ENCODE measurements around the gene NPTXR. TPM values are rescaled to one million over a fixed set of nuclear protein-coding genes. Genes with fewer than 3 reads are reported as not detected.

The NPTXR gene
- total RNA-seq, 1 donor from 2014 or later: 6.9 TPM

DNA sequence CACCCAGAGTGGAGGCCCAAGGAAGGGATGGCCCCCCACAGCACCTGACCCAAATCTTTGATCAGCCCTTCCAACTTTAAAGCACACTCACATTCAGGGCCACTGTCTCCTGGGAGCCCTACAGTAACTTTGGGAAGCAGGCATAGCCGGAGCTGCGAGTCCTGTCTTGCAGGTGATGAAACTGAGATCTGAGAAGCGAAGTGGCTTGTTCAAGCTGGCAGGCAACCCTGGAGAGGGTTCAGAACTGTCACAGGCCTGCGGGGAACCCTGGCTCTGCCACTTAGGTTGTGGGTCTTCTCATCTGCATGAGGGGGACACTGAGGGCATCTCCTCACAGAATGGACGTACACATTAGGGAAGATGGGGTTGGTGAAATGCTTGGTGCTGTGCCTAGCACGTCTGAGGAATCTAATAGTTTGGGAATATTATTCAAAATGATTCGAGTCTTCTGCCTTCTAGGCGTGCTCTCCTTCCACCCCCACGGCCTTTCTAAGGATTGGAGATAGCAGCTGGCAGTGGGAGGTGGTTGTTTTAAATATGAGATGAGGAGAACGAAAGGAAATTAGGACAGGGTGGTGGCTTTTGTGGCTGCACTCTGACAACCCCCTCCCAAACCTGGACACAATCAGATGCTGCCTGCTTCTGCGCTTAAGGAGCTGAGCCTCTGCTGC lies 69.2 kb downstream of the NPTXR start:
- Mint-ChIP-seq H3K27me3 (no peaks in the 10 kb centered on the region), H3K36me3 (no peaks in the 10 kb centered on the region), H3K4me1 (ENCODE audit: unreplicated experiment) (peaks cover 4% of the 10 kb centered on the region), H3K4me3 (no peak overlapping the region), H3K9me3 (no peaks in the 10 kb centered on the region), H3K27ac (no peak overlapping the region)
- no peak for DNase-seq (ENCODE audit: extremely low spot score, unreplicated experiment)
- TF ChIP-seq, protein P1, sequence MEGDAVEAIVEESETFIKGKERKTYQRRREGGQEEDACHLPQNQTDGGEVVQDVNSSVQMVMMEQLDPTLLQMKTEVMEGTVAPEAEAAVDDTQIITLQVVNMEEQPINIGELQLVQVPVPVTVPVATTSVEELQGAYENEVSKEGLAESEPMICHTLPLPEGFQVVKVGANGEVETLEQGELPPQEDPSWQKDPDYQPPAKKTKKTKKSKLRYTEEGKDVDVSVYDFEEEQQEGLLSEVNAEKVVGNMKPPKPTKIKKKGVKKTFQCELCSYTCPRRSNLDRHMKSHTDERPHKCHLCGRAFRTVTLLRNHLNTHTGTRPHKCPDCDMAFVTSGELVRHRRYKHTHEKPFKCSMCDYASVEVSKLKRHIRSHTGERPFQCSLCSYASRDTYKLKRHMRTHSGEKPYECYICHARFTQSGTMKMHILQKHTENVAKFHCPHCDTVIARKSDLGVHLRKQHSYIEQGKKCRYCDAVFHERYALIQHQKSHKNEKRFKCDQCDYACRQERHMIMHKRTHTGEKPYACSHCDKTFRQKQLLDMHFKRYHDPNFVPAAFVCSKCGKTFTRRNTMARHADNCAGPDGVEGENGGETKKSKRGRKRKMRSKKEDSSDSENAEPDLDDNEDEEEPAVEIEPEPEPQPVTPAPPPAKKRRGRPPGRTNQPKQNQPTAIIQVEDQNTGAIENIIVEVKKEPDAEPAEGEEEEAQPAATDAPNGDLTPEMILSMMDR (conservative IDR thresholded peaks at IDR 0.05): no peak

DNA sequence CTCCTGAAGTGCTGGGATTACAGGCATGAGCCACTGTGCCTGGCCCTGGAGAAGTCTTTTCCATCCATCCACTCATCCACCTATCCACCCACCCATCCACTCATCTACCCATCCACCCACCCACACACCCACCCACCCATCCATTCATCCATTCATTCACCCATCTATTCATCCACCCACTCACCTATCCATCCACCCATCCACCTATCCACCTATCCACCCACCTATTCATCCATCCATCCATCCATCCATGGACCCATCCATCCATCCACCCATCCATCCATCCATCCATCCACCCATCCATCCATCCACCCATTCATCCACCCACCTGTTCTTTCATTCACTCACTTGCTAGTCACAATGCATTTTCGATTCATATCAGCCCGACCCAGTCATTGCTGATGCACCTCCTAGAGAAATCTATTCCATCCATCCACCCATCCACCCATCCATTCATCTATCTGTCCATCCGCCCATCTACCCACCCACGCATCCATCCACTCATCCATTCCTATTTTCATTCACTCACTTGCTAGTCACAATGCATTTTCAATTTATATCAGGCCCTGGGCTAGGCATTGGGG lies 70.4 kb downstream of the NPTXR start:
- no peak for DNase-seq (ENCODE audit: extremely low spot score, unreplicated experiment)
- H3K27me3 Mint-ChIP-seq: no peaks in the 10 kb centered on the region
- H3K36me3 Mint-ChIP-seq: no peaks in the 10 kb centered on the region
- peaks cover 8% of the 10 kb centered on the region for H3K4me1 Mint-ChIP-seq (ENCODE audit: unreplicated experiment)
- no peak overlapping the region for H3K4me3 Mint-ChIP-seq
- TF ChIP-seq, protein P1 (conservative IDR thresholded peaks at IDR 0.05): no peak
- no peak overlapping the region for H3K27ac Mint-ChIP-seq
- H3K9me3 Mint-ChIP-seq: no peaks in the 10 kb centered on the region

DNA sequence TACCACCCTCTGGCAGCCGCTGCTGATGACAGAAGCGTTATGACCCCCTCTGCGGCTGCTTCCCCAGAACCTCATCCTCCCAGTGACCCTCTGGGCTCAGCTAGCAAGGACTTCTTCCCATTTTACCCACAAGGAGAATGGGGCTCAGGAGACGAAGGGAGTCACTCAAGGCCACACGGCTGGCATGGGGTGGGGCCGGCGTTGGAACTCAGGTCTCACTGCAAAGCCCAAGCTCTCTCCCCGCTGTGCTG lies 71.3 kb downstream of the NPTXR start:
- TF ChIP-seq, protein P1 (conservative IDR thresholded peaks at IDR 0.05): no peak
- DNase-seq (ENCODE audit: extremely low spot score, unreplicated experiment): no peak
- Mint-ChIP-seq H3K36me3 (no peaks in the 10 kb centered on the region), H3K27ac (no peak overlapping the region), H3K27me3 (no peaks in the 10 kb centered on the region), H3K9me3 (no peaks in the 10 kb centered on the region), H3K4me1 (ENCODE audit: unreplicated experiment) (peaks cover 8% of the 10 kb centered on the region), H3K4me3 (no peak overlapping the region)

DNA sequence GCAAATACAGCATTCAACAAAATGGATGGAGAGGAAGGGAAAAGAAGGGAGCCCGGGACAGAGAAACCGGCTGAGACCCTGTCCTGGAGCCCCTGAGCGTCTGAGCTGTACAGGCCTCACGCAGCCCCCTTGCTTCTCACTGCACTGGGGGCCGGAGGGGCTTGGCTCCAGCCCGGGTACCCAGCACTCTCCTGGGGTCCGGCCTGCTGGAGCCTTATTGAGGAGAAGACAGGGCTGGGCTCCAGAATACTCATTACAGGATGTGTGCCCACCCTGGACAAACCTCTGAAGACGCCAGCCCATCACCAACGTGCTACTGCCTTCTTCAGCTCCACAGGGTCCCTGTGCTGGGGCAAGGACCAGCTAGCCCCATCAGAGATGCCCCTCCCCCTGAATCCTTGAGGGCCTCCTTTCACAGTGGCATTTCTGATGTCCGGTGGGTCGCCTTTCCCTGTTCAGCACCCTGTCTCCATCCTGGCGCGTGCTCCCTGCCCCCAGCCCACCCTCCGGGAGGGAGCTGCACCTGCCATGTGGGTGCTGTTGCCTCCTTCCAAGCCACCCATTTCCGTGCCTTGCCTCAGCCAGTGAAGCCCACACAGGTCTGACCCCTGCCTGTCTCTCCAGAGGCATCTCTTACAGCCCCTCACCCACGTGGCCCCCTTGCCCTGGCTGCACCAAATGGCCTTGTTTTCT lies 73.4 kb downstream of the NPTXR start:
- Mint-ChIP-seq H3K4me3 (no peak overlapping the region), H3K36me3 (no peaks in the 10 kb centered on the region), H3K27ac (no peak overlapping the region), H3K4me1 (ENCODE audit: unreplicated experiment) (peaks cover 6% of the 10 kb centered on the region), H3K27me3 (no peaks in the 10 kb centered on the region), H3K9me3 (no peaks in the 10 kb centered on the region)
- TF ChIP-seq, protein P1 (conservative IDR thresholded peaks at IDR 0.05): no peak
- no peak for DNase-seq (ENCODE audit: extremely low spot score, unreplicated experiment)

Other genes with a start within 250 kb of the NPTXR start
- gene FAM227A, start 187.6 kb downstream of the NPTXR start, total RNA-seq (ENCODE audit: low replicate concordance): 5.0 and 11.2 TPM in 2 replicates
- gene CBY1, start 187.4 kb downstream of the NPTXR start, total RNA-seq (ENCODE audit: low replicate concordance): 48.9 and 53.5 TPM in 2 replicates
- gene TOMM22, start 162.1 kb downstream of the NPTXR start, total RNA-seq (ENCODE audit: low replicate concordance): 80.8 and 91.6 TPM in 2 replicates
- 43.4 and 51.8 TPM in 2 replicates for gene JOSD1, start 143.1 kb downstream of the NPTXR start, total RNA-seq (ENCODE audit: low replicate concordance)
- gene GTPBP1, start 138.1 kb downstream of the NPTXR start, total RNA-seq (ENCODE audit: low replicate concordance): 47.1 and 60.1 TPM in 2 replicates
- 43.5 and 70.5 TPM in 2 replicates for gene SUN2, start 88.0 kb downstream of the NPTXR start, total RNA-seq (ENCODE audit: low replicate concordance)
- 23.9 and 31.5 TPM in 2 replicates for gene DNAL4, start 49.9 kb downstream of the NPTXR start, total RNA-seq (ENCODE audit: low replicate concordance)
- 93.5 and 116 TPM in 2 replicates for gene CBX6, start 28.2 kb upstream of the NPTXR start, total RNA-seq (ENCODE audit: low replicate concordance)
- 0.67 and 1.6 TPM in 2 replicates for gene APOBEC3A, start 113.6 kb upstream of the NPTXR start, total RNA-seq (ENCODE audit: low replicate concordance)
- 6.7 and 7.1 TPM in 2 replicates for gene APOBEC3B, start 138.3 kb upstream of the NPTXR start, total RNA-seq (ENCODE audit: low replicate concordance)
- 26.0 and 55.3 TPM in 2 replicates for gene APOBEC3C, start 170.2 kb upstream of the NPTXR start, total RNA-seq (ENCODE audit: low replicate concordance)
- gene APOBEC3D, start 177.1 kb upstream of the NPTXR start, total RNA-seq (ENCODE audit: low replicate concordance): 3.9 and 6.9 TPM in 2 replicates
- 14.9 and 18.9 TPM in 2 replicates for gene APOBEC3F, start 196.8 kb upstream of the NPTXR start, total RNA-seq (ENCODE audit: low replicate concordance)
- 5.6 and 8.0 TPM in 2 replicates for gene APOBEC3G, start 233.2 kb upstream of the NPTXR start, total RNA-seq (ENCODE audit: low replicate concordance)